ENCODE measurements around the gene RFX6.

Gene RFX6

DNA sequence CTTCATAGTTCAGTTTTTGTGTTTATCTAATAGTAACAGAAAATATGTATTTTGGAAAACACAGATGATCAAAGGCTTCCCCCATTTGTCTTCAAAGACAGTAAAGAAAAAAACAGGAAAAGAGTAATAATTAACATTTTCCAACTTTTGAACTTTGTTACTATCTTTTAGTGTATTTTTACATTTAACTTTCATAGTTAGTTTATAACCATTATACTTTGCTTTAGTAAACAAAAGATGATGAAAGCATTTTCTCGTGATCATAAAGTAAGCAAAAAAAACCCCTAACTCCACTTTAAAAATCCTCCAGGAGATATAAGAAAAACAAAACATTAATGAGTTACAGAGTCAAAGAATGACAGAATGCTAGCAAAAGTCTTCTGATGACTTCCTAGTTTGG lies 34.6 kb upstream of the RFX6 start:
- TF ChIP-seq CTCF (IDR thresholded peaks at IDR 0.05), result no peak
- no peak overlapping the region for H3K4me3 ChIP-seq
- no peak for DNase-seq (ENCODE audit: low spot score)
- H3K27ac ChIP-seq, result no peak overlapping the region

GRCh38 chr6:116847227-116847626 lies 29.8 kb upstream of the RFX6 start:
- Histone ChIP-seq H3K4me3 (no peak overlapping the region), H3K27ac (no peak overlapping the region)
- DNase-seq (ENCODE audit: low spot score), result no peak
- no peak for TF ChIP-seq CTCF (IDR thresholded peaks at IDR 0.05)

- DNase-seq (ENCODE audit: low spot score), result no peak
- H3K27ac ChIP-seq, result no peak overlapping the region
- TF ChIP-seq CTCF (IDR thresholded peaks at IDR 0.05), result no peak
- H3K4me3 ChIP-seq, result no peak overlapping the region
Measured at GRCh38 chr6:116858060-116858459, 19.0 kb upstream of the RFX6 start.

- H3K4me3 ChIP-seq, result no peak overlapping the region
- H3K27ac ChIP-seq, result no peak overlapping the region
- no peak for TF ChIP-seq CTCF (IDR thresholded peaks at IDR 0.05)
- no peak for DNase-seq (ENCODE audit: low spot score)
Measured at GRCh38 chr6:116859264-116859663, 17.8 kb upstream of the RFX6 start.

DNA sequence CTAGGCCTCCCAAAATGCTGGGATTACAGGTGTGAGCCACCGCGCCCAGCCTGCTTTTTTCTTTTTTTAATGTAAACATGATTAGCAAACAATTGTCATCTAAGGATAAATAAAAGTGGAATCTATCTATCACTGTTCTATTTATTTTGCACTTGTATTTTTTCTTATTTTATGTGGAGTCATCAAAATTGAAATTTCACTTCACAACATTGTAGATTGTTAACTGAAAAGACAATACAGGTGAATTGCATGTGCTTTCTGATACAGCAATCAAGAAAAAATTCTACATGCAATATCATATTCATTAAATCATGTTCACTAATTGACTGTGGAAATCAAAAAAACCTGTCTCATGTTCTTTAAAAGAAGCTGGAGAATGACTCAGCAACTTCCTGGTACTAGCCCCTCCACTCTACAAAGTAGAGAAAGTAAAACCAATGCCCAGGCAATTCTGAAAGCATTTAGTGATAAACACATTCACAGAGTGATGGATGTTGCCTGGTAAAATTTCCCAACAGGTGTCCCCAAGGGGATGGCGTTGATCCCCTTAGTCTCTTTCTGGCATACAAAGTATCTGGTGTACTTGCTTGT lies 10.7 kb upstream of the RFX6 start:
- Histone ChIP-seq H3K27ac (no peak overlapping the region), H3K4me3 (no peak overlapping the region)
- DNase-seq (ENCODE audit: low spot score), result no peak
- no peak for TF ChIP-seq CTCF (IDR thresholded peaks at IDR 0.05)

DNA sequence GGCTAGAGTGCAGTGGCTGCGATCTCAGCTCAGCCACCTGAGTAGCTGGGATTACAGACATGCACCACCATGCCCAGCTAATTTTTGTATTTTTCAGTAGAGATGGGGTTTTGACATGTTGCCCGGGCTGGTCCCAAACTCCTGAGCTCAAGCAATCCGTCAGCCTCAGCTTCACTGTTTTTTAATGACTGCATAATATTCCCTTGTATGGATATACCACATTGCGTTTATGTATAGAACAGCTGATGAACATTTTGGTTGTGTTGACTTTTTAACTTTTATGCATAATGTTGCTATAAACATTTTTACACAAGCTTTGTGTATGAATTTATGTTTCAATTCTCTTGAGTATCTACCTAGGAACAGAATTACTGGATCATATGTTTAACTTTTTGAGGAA lies 4.3 kb upstream of the RFX6 start:
- DNase-seq (ENCODE audit: low spot score), result no peak
- no peak overlapping the region for H3K4me3 ChIP-seq

More for the DNA sequence above, 4.3 kb upstream of the RFX6 start:
- no peak overlapping the region for H3K27ac ChIP-seq
- no peak for TF ChIP-seq CTCF (IDR thresholded peaks at IDR 0.05)
